K562 (cell line): ENCODE data around the gene TMEM184B. TPM values are rescaled to one million over a fixed set of nuclear protein-coding genes. Genes with fewer than 3 reads are reported as not detected.

Experiments used
- CBX8 ChIP-seq: fragments of 200-600 bp; sonication (generic); IDR thresholded peaks from 2 replicates; pipeline ENCODE4 v1.6.1; 2012; ENCODE audit warnings: borderline replicate concordance, mixed run types, low read depth, mild to moderate bottlenecking, moderate library complexity, mixed read lengths, low read length, control low read depth, inconsistent platforms; ENCODE audit not compliant: poor library complexity, severe bottlenecking; ENCODE audit errors: extremely low read depth
- ELF4 ChIP-seq: fragments of 450-650 bp; formaldehyde crosslinking; IDR thresholded peaks from 2 replicates; pipeline ENCODE4 v1.4.0; 2022; ENCODE audit warnings: missing genetic modification characterization
- ETS2 ChIP-seq: IDR thresholded peaks from 2 replicates; pipeline ENCODE4 v1.6.1; 2016; ENCODE audit warnings: borderline replicate concordance, missing genetic modification characterization, mild to moderate bottlenecking, moderate library complexity, missing compliant biosample characterization; ENCODE audit not compliant: poor library complexity, severe bottlenecking
- KLF16 ChIP-seq: IDR thresholded peaks from 2 replicates; pipeline ENCODE4 v1.6.1; 2016; ENCODE audit warnings: antibody characterized with exemption
- NFATC3 ChIP-seq: fragments of 450-650 bp; IDR thresholded peaks from 2 replicates; pipeline ENCODE4 v1.6.1; 2017; ENCODE audit warnings: mild to moderate bottlenecking
- PTRF ChIP-seq: fragments of 450-650 bp; IDR thresholded peaks from 2 replicates; pipeline ENCODE4 v1.6.1; 2016; ENCODE audit warnings: mild to moderate bottlenecking, missing genetic modification characterization, missing compliant biosample characterization
- RFX5 ChIP-seq: IDR thresholded peaks from 2 replicates; pipeline ENCODE4 v1.6.1; 2011; ENCODE audit warnings: low read depth, mild to moderate bottlenecking, improper control_type of control experiment, low read length
- RUNX1 ChIP-seq: sonication (generic); IDR thresholded peaks from 2 replicates; pipeline ENCODE4 v1.6.1; 2016; ENCODE audit warnings: antibody characterized with exemption, low read depth
- SNIP1 ChIP-seq: fragments of 450-650 bp; IDR thresholded peaks from 2 replicates; pipeline ENCODE4 v1.7.1; 2017; ENCODE audit warnings: low read depth, mild to moderate bottlenecking
- ZNF263 ChIP-seq: sonication (generic); formaldehyde crosslinking; IDR thresholded peaks from 2 replicates; pipeline ENCODE4 v1.8.0; 2022; ENCODE audit warnings: mild to moderate bottlenecking, missing genetic modification reagents, borderline replicate concordance
- ZNF274 ChIP-seq: IDR thresholded peaks from 2 replicates; pipeline ENCODE4 v1.6.1; 2011; ENCODE audit warnings: low read depth, mild to moderate bottlenecking, low read length, moderate library complexity, borderline replicate concordance
- polyA plus RNA-seq, 8 experiments: library from polyadenylated mRNA; depleted of rRNA in 4 of 8; stranded (reverse) in 5 of 8; unstranded in 3 of 8; fragments of >200 nt; fragmentation: Nextera tagmentation in 2 of 8; fragmentation: Illumina TruSeq in 1 of 8; extraction: Ambion mirVana in 2 of 8; extraction: Trizol in 1 of 8; gene quantifications; 2 replicates each; pipeline versions ENCODE4 v1.2.1 to v1.2.3, GENCODE V29; 2011 to 2014; ENCODE audit warnings: inconsistent platforms in 1 of 8, missing spikeins in 1 of 8
- total RNA-seq, 7 experiments: library from RNA; depleted of rRNA in 6 of 7; stranded (reverse); fragments of >200 nt in 6 of 7; fragmentation: Illumina TruSeq in 2 of 7; extraction: Trizol in 2 of 7; gene quantifications; 2 replicates each; pipeline versions ENCODE4 v1.2.1 to v1.2.3, GENCODE V29; 2011 to 2021; ENCODE audit warnings: low replicate concordance in 1 of 7
- TF ChIP-seq, protein P1 (sequence below): fragments of 450-650 bp; IDR thresholded peaks from 2 replicates; pipeline ENCODE4 v1.6.1; 2016; ENCODE audit warnings: missing biosample characterization, missing genetic modification characterization

The TMEM184B gene
- total and polyA plus RNA-seq, 9 of the 15 experiments (the other 6 are each of a cell fraction or from before 2014, with no cell fraction given): 0.31 to 25.1 (median 6.2) TPM

- TF ChIP-seq NFATC3 (no peak), SNIP1 (no peak), ZNF274 (no peak), ELF4 (CRISPR knock-in tag) (no peak), KLF16 (no peak), RFX5 (no peak), ZNF263 (CRISPR knock-in tag) (no peak), PTRF (tag) (no peak), ETS2 (tag) (no peak), CBX8 (no peak), RUNX1 (no peak)
- TF ChIP-seq, protein P1, sequence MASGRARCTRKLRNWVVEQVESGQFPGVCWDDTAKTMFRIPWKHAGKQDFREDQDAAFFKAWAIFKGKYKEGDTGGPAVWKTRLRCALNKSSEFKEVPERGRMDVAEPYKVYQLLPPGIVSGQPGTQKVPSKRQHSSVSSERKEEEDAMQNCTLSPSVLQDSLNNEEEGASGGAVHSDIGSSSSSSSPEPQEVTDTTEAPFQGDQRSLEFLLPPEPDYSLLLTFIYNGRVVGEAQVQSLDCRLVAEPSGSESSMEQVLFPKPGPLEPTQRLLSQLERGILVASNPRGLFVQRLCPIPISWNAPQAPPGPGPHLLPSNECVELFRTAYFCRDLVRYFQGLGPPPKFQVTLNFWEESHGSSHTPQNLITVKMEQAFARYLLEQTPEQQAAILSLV (tag): no peak
Measured at GRCh38 chr22:38251341-38251692, 21.5 kb downstream of the TMEM184B start (continued).
